Dendritic cell treated with granulocyte-macrophage colony-stimulating factor and Interleukin-4, amounts not matched to agents 40 ng/mL and 50 ng/mL, for 4 days (primary cell): ENCODE data around the gene CFAP99.
A peak's percentile ranks its signal among the peaks of the same experiment; 100 is the strongest.

ENCODE experiments used
- H3K27ac Mint-ChIP-seq: one replicate; pipeline ENCODE4 v1.8.0; 2022; ENCODE audit warnings: mild to moderate bottlenecking, mixed read lengths
- H3K27me3 Mint-ChIP-seq: one replicate; pipeline ENCODE4 v1.8.0; 2022; ENCODE audit warnings: mild to moderate bottlenecking, mixed read lengths
- H3K36me3 Mint-ChIP-seq: one replicate; pipeline ENCODE4 v1.8.0; 2022; ENCODE audit warnings: low read depth, mixed read lengths
- H3K4me1 Mint-ChIP-seq: one replicate; pipeline ENCODE4 v1.8.0; 2022; ENCODE audit warnings: low read depth, mixed read lengths
- H3K4me3 Mint-ChIP-seq: one replicate; pipeline ENCODE4 v1.8.0; 2022; ENCODE audit warnings: mild to moderate bottlenecking, moderate library complexity, mixed read lengths
- H3K9me3 Mint-ChIP-seq: one replicate; pipeline ENCODE4 v1.8.0; 2022; ENCODE audit warnings: mixed read lengths
- intact Hi-C: fragments of 100-400 bp; cut with micrococcal nuclease; formaldehyde crosslinking; loops from one replicate; pipeline ENCODE4 v1.15.0; 2022

CFAP99 gene

DNA sequence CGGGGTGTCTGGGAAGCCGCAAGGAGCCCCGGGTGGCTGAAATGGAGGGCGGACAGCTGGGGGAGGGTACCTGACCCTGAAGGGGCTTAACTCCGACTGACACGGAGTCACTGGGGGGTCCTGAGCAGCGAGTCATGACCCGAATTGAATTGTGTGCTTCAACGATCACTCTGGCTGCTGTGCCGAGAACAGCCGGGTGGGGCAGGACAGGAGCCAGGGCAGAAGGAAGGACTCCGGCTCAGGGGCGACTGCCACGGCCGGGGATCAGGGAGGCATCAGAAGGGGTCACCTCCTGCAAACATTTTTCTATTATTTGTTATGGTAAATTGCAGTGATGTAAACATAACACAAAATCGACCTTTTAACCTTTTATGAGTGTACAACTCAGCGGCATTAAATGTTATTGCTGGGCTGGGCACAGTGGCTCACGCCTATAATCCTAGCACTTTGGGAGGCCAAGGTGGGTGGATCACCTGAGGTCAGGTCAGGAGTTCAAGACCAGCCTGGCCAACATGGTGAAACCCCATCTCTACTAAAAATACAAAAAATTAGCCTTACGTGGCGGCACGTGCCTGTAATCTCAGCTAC, 21.9 kb upstream of the CFAP99 start:
- H3K36me3 Mint-ChIP-seq: peaks cover 17% of the 10 kb centered on the region
- H3K4me1 Mint-ChIP-seq: peaks cover 17% of the 10 kb centered on the region

DNA sequence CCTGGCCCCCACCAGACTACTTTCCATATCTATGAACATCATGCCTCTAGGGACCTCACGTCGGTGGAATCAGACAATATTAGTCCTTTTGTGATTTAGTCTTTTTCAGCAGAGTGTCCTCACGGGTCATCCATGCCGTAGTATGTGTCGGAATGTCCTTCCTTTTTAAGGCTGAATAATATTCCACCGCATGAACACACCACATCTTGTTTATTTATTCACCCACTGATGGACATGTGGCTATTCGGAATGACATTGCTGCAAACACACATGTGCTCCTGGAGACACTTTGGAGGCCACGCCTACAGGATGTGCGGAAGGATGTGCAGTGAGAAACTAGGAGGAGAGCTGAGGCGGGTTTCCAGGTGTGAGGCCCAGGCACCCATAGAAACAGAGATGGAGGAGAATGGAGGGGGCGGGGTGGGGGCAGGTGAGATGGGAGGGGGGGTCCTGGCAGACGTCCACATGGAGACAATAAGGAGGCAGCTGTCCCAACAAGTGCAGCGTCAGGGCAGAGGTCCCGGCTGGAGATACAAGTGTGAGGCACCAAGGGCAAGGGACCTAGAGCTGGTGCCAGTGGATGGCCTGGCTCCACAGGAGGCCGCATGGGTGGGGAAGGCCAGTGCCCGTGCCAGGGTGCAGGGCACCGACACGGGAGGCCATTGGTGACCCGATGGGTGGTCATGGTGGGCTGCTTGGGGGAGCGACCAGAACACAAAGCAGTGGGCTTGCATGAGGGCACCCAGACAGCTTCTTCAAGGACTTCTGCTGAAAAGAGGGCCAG, 21.0 kb upstream of the CFAP99 start:
- Mint-ChIP-seq H3K27ac (no peak overlapping the region), H3K36me3 (peaks cover 9% of the 10 kb centered on the region), H3K27me3 (peaks cover 50% of the 10 kb centered on the region), H3K9me3 (no peaks in the 10 kb centered on the region), H3K4me3 (no peak overlapping the region), H3K4me1 (peaks cover 26% of the 10 kb centered on the region)
- intact Hi-C loops: no loop called here

More for the DNA sequence above, 21.9 kb upstream of the CFAP99 start:
- intact Hi-C loops: no loop called here
- no peaks in the 10 kb centered on the region for H3K9me3 Mint-ChIP-seq
- H3K4me3 Mint-ChIP-seq: no peak overlapping the region
- H3K27me3 Mint-ChIP-seq: peaks cover 48% of the 10 kb centered on the region
- no peak overlapping the region for H3K27ac Mint-ChIP-seq

DNA sequence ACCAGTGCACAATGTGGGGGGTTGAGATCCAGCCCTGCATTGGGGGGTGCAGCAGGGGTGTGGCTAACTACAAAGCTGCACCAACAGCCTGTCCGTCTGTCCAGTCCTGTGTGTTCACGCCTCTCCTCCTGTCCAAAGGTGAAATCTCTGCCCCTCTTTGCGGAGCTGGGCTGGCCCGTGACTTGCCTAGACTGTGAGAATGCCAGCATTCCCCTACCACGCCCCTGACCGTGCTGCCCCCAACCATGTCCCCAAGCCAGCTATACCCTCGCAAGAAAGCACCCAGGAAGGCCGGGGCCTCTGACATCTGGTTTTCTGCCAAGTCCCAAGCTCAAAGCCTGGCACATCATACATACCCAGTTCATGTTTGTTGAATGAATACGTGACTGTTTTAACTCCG, 19.5 kb upstream of the CFAP99 start:
- H3K27ac Mint-ChIP-seq: no peak overlapping the region
- peaks cover 8% of the 10 kb centered on the region for H3K36me3 Mint-ChIP-seq
- intact Hi-C loops: no loop called here
- H3K4me3 Mint-ChIP-seq: no peak overlapping the region
- H3K4me1 Mint-ChIP-seq: peaks cover 29% of the 10 kb centered on the region
- H3K27me3 Mint-ChIP-seq: peaks cover 45% of the 10 kb centered on the region
- H3K9me3 Mint-ChIP-seq: no peaks in the 10 kb centered on the region

GRCh38 chr4:2399631-2400190, 19.0 kb upstream of the CFAP99 start:
- H3K27me3 Mint-ChIP-seq: peaks cover 41% of the 10 kb centered on the region
- no peak overlapping the region for H3K27ac Mint-ChIP-seq
- peaks cover 8% of the 10 kb centered on the region for H3K36me3 Mint-ChIP-seq
- no peak overlapping the region for H3K4me3 Mint-ChIP-seq
- peaks cover 30% of the 10 kb centered on the region for H3K4me1 Mint-ChIP-seq
- H3K9me3 Mint-ChIP-seq: no peaks in the 10 kb centered on the region
- intact Hi-C loops: no loop called here

DNA sequence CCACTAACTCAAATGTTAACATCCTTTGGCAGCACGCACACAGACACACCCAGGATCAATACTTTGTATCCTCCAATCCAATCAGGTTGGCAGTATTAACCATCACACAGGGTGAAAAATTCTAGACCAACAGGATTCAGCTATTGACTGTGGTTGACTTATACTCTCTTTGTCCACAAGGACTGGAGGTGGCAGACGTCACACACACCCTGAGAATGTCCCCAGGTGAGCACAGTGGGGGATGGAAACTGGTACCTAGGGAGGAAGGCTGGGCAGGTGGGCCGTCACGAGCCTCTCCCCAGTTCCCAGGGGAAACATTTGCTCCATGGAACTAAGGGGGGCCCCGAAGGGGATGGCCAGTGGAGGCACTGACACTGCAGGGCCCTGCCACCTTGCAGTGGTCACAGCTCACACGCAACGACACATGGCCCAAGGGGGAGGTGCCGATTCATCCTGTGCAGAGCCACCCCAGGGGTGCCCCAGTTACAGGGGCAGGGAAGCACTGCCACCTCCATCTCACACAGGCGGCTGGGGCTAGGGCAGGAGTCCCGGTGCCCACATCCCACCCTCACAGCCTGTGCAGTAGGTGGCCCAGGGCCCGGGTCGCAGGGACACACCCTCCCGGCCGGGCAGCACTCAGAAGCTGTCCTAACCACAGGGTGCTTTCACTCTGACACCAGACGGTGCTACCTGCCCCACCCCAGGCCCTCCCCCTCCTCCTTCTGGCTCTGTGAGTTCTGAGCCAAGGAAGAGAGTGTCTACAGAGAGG, 17.7 kb upstream of the CFAP99 start:
- H3K4me3 Mint-ChIP-seq: no peak overlapping the region
- peaks cover 41% of the 10 kb centered on the region for H3K27me3 Mint-ChIP-seq
- no peak overlapping the region for H3K27ac Mint-ChIP-seq
- intact Hi-C loops: no loop called here
- peaks cover 30% of the 10 kb centered on the region for H3K4me1 Mint-ChIP-seq
- H3K36me3 Mint-ChIP-seq: peaks cover 14% of the 10 kb centered on the region
- no peaks in the 10 kb centered on the region for H3K9me3 Mint-ChIP-seq

GRCh38 chr4:2401610-2401983, 17.2 kb upstream of the CFAP99 start:
- peaks cover 30% of the 10 kb centered on the region for H3K4me1 Mint-ChIP-seq
- H3K27me3 Mint-ChIP-seq: peaks cover 41% of the 10 kb centered on the region
- H3K27ac Mint-ChIP-seq: no peak overlapping the region
- no peak overlapping the region for H3K4me3 Mint-ChIP-seq
- H3K36me3 Mint-ChIP-seq: peaks cover 14% of the 10 kb centered on the region
- H3K9me3 Mint-ChIP-seq: no peaks in the 10 kb centered on the region
- intact Hi-C loops: no loop called here

DNA sequence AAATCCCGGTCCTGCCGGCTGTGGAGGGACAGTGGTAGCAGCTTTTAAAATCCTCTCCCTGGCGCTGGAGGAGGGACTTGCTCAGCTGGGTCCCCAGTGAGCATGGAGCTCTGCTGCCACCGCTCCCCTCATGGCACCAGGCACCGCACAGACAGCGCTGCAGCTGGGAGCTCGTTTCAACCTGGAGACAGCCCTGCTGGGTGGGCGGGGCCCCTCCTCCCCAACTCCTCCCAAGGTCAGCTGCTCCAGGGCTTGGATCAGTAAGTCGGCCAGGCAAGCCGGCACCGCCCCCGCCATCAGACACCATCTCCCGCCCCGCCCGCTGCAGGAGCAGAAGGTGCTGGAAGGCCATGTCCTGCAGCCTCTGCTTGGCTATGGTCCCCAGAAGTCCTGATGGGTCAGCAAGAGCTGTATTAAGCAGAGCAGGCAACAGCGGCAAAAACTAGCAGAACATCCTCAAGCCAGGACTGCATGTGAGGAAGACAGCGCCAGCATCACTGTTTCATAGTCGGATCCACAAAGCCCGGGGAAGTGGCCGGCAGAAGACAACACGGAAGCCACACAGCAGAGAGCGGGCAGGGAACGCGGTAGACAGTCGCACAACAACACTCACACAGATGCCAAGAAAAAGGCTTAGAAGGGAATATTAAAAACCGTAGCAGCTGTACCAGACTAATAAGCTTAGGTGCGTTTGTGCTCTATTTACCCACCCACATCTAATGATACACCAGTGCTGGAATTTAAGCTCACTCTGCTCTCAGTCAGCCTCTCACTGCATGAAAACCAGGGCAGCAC, 16.5 kb upstream of the CFAP99 start:
- H3K9me3 Mint-ChIP-seq: no peaks in the 10 kb centered on the region
- peak overlapping the region; percentile 17 for H3K4me3 Mint-ChIP-seq
- no peak overlapping the region for H3K27ac Mint-ChIP-seq
- intact Hi-C loops: no loop called here
- H3K36me3 Mint-ChIP-seq: peaks cover 14% of the 10 kb centered on the region
- H3K27me3 Mint-ChIP-seq: peaks cover 42% of the 10 kb centered on the region
- H3K4me1 Mint-ChIP-seq: peaks cover 30% of the 10 kb centered on the region

DNA sequence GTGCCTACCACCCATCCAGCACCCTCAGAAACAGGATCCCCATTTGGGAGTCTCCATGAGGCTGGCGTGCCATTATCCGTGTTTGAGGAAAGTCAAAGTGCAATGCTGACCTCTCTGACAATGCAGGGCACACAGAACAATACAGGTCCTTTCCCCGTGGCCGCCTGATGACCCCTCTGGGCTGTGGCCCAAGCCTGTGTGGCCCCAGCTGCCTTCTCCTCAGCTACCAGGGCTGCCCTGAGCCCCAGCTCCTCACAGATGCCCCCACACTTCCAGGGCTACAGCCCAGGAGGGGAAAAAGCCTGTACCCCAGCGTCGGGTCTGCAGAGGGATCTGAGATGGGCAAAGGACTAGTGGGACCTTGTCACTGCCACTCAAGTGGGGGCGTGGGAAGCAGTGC, 15.8 kb upstream of the CFAP99 start:
- Mint-ChIP-seq H3K4me3 (no peak overlapping the region), H3K27ac (no peak overlapping the region), H3K4me1 (peaks cover 30% of the 10 kb centered on the region), H3K27me3 (peaks cover 42% of the 10 kb centered on the region), H3K9me3 (no peaks in the 10 kb centered on the region), H3K36me3 (peaks cover 8% of the 10 kb centered on the region)
- intact Hi-C loops: no loop called here

- Mint-ChIP-seq H3K27ac (no peak overlapping the region), H3K4me1 (peaks cover 43% of the 10 kb centered on the region), H3K4me3 (no peak overlapping the region), H3K27me3 (peaks cover 26% of the 10 kb centered on the region), H3K9me3 (no peaks in the 10 kb centered on the region), H3K36me3 (peaks cover 7% of the 10 kb centered on the region)
- intact Hi-C loops: no loop called here
Measured at GRCh38 chr4:2406406-2406805, 12.3 kb upstream of the CFAP99 start.

DNA sequence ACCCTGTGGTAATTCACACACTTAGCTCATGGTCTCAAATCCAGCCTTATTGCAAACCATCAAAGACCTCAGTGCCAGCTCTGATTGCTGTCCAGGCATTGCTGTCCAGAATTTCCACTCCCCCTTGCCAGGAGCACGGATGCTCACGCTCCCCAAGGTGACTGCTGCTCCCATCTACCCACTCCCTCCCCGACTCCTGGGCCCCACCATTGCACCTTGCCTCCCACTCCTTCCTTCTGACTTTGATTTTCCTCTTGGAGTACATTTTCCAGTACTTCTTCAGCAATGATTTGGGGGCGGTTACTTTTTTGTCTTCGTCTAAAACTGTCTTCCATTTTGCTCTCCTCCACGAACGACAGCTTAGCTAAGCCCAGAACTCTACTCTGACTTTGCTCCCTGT, 11.8 kb upstream of the CFAP99 start:
- Mint-ChIP-seq H3K36me3 (peaks cover 7% of the 10 kb centered on the region), H3K9me3 (no peaks in the 10 kb centered on the region), H3K27me3 (peaks cover 20% of the 10 kb centered on the region), H3K27ac (peak overlapping the region; percentile 25), H3K4me1 (peaks cover 43% of the 10 kb centered on the region), H3K4me3 (no peak overlapping the region)
- intact Hi-C loops: no loop called here

DNA sequence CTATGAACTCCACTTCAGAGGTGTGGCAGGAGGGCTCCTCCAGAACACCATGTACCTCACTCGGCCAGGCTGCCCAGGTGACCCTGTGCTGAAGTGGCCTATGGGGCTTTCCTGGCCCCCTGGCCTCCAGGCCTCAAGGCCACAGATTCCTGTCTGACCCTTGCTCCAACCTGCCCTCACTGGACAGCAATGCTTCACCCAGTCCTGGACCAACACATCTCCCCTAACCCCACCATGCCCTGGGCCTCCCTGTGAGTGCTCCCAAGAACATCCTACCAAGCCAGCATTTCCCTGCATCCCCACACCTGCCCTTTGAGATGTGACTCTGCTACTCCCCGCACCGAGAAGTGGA, 10.8 kb upstream of the CFAP99 start:
- Mint-ChIP-seq H3K4me3 (no peak overlapping the region), H3K27ac (no peak overlapping the region), H3K9me3 (no peaks in the 10 kb centered on the region), H3K27me3 (peaks cover 10% of the 10 kb centered on the region), H3K36me3 (peaks cover 7% of the 10 kb centered on the region), H3K4me1 (peaks cover 43% of the 10 kb centered on the region)
- intact Hi-C loops: no loop called here

- Mint-ChIP-seq H3K27ac (peak overlapping the region; percentile 53), H3K4me1 (peaks cover 43% of the 10 kb centered on the region)
- intact Hi-C loops: no loop called here
Measured at GRCh38 chr4:2408401-2408958, 10.3 kb upstream of the CFAP99 start.

DNA sequence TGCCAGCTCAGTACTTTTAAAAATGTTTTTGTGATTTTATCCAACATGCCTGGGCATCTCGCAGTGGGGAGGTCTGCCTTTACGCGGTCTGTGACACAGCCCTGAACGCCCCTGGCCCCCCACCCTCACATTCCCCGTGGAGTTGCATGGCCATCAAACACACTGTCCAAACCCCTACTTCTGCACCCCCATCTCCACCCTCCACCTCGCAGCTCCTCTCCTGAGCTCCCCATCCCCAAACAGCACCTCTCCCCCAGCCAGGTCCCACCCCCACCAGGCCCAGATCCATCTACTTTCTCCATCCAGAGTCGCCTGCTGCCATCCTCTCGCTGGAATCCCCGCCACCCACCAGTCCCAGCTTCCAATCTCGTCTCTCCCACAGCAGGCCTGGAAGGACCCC, 9.8 kb upstream of the CFAP99 start:
- H3K4me1 Mint-ChIP-seq: peaks cover 43% of the 10 kb centered on the region
- peaks cover 3% of the 10 kb centered on the region for H3K27me3 Mint-ChIP-seq
- H3K9me3 Mint-ChIP-seq: no peaks in the 10 kb centered on the region
- H3K36me3 Mint-ChIP-seq: peaks cover 7% of the 10 kb centered on the region
- H3K27ac Mint-ChIP-seq: peak overlapping the region; percentile 53
- no peak overlapping the region for H3K4me3 Mint-ChIP-seq
- intact Hi-C loops: no loop called here

More at GRCh38 chr4:2408401-2408958, 10.3 kb upstream of the CFAP99 start:
- peaks cover 5% of the 10 kb centered on the region for H3K27me3 Mint-ChIP-seq
- H3K36me3 Mint-ChIP-seq: peaks cover 7% of the 10 kb centered on the region
- no peaks in the 10 kb centered on the region for H3K9me3 Mint-ChIP-seq
- no peak overlapping the region for H3K4me3 Mint-ChIP-seq
